Endothelial cell of umbilical vein (primary cell): ENCODE measurements around the gene NME4. TPM values are rescaled to one million over a fixed set of nuclear protein-coding genes. Genes with fewer than 3 reads are reported as not detected.

Source experiments
- BruUV-seq: library from RNA; stranded (reverse); fragments of 400-500 nt; replicated peaks from 2 replicates; lab custom pipeline; 2021; lab: Mats Ljungman, UMichigan
- CTCF ChIA-PET: fragments of 300-600, 350-600 bp; sonication (Branson Sonifier 250); formaldehyde crosslinking; loops from one replicate; lab custom pipeline; 2021; ENCODE audit warnings: antibody characterized with exemption, inconsistent platforms; lab: Charles Lee
- POLR2A ChIA-PET: fragments of 300-600, 350-600 bp; sonication (Branson Sonifier 250); formaldehyde crosslinking; loops from one replicate; lab custom pipeline; 2021; ENCODE audit warnings: antibody characterized with exemption, inconsistent platforms; lab: Charles Lee
- DNase-seq: peaks from one replicate; pipeline ENCODE4 v3.0.0-alpha.2; 2011; ENCODE audit warnings: low read depth, low spot score
- FAIRE-seq: peaks from 2 replicates; lab custom pipeline; 2011; peaks lifted over from hg19 to GRCh38; lab: Jason Lieb, UNC
- H2AFZ ChIP-seq: 2 replicates; pipeline ENCODE4 v1.6.0; 2012; ENCODE audit warnings: low read depth, low read length, control low read depth, inconsistent platforms
- H3K27ac ChIP-seq: 2 replicates; pipeline ENCODE4 v1.5.1; 2011; ENCODE audit warnings: low read depth, mild to moderate bottlenecking, control low read depth, low read length, moderate library complexity; ENCODE audit not compliant: insufficient read depth
- H3K27me3 ChIP-seq, 2 experiments: 2 replicates each; pipeline versions ENCODE4 v1.6.0 to v1.6.1; 2011; ENCODE audit warnings: low read length in 2 of 2, mixed read lengths in 1 of 2; ENCODE audit not compliant: control insufficient read depth in 2 of 2, insufficient read depth in 2 of 2
- H3K36me3 ChIP-seq, 2 experiments: 2 replicates in 1 of 2; 3 replicates in 1 of 2; pipeline ENCODE4 v1.5.1; 2011; ENCODE audit warnings: low read length in 2 of 2, mild to moderate bottlenecking in 1 of 2, moderate library complexity in 1 of 2; ENCODE audit not compliant: control insufficient read depth in 2 of 2, insufficient read depth in 2 of 2; ENCODE audit errors: extremely low read depth in 1 of 2
- H3K4me1 ChIP-seq: 3 replicates; pipeline ENCODE4 v1.5.1; 2011; ENCODE audit warnings: mild to moderate bottlenecking, low read length; ENCODE audit not compliant: control insufficient read depth, insufficient read depth; ENCODE audit errors: extremely low read depth
- H3K4me2 ChIP-seq: 2 replicates; pipeline ENCODE4 v1.6.1; 2011; ENCODE audit warnings: low read length, control low read depth, mixed read lengths; ENCODE audit not compliant: insufficient read depth
- H3K4me3 ChIP-seq, 3 experiments: fragments of 200-600 bp in 1 of 3; sonication (generic), shearing (Covaris generic) in 1 of 3; replicated peaks in 1 of 3; 2 replicates each; pipeline ENCODE4 v1.5.1; 2011 to 2016; ENCODE audit warnings: control low read depth in 3 of 3, low read length in 3 of 3, mild to moderate bottlenecking in 2 of 3, inconsistent platforms in 1 of 3, low read depth in 1 of 3, moderate library complexity in 1 of 3; ENCODE audit not compliant: insufficient read depth in 1 of 3
- H3K79me2 ChIP-seq: 2 replicates; pipeline ENCODE4 v1.6.0; 2012; ENCODE audit warnings: low read length, inconsistent platforms; ENCODE audit not compliant: control insufficient read depth, insufficient read depth
- H3K9ac ChIP-seq: replicated peaks from 2 replicates; pipeline ENCODE3; 2011; ENCODE audit warnings: low read length, control low read depth; ENCODE audit not compliant: insufficient read depth; ENCODE audit errors: extremely low read depth
- H3K9me1 ChIP-seq: replicated peaks from 3 replicates; pipeline ENCODE4 v1.6.0; 2011; ENCODE audit warnings: mild to moderate bottlenecking, low read length; ENCODE audit not compliant: control insufficient read depth, insufficient read depth; ENCODE audit errors: extremely low read depth
- H3K9me3 ChIP-seq: replicated peaks from 2 replicates; pipeline ENCODE4 v1.5.1; 2012; ENCODE audit warnings: low read length, inconsistent platforms; ENCODE audit not compliant: control insufficient read depth, insufficient read depth
- H4K20me1 ChIP-seq: replicated peaks from 2 replicates; pipeline ENCODE3; 2011; ENCODE audit warnings: mild to moderate bottlenecking, low read length; ENCODE audit not compliant: control insufficient read depth, insufficient read depth; ENCODE audit errors: extremely low read depth
- EZH2 ChIP-seq: IDR thresholded peaks from 2 replicates; pipeline ENCODE4 v1.6.1; 2012; ENCODE audit warnings: borderline replicate concordance, low read depth, mild to moderate bottlenecking, moderate library complexity, low read length, inconsistent platforms; ENCODE audit not compliant: severe bottlenecking
- FOS ChIP-seq: IDR thresholded peaks from 2 replicates; pipeline ENCODE4 v1.6.1; 2011; ENCODE audit warnings: mild to moderate bottlenecking, low read length, moderate library complexity, borderline replicate concordance; ENCODE audit not compliant: insufficient read depth
- GATA2 ChIP-seq: IDR thresholded peaks from 2 replicates; pipeline ENCODE4 v1.7.0; 2011; ENCODE audit warnings: low read depth, mild to moderate bottlenecking, moderate library complexity, mixed read lengths, low read length; ENCODE audit not compliant: insufficient read length, insufficient read depth
- JUN ChIP-seq: IDR thresholded peaks from 2 replicates; pipeline ENCODE4 v1.6.1; 2011; ENCODE audit warnings: borderline replicate concordance, low read depth; ENCODE audit not compliant: insufficient read length, insufficient read depth
- MYC ChIP-seq: IDR thresholded peaks from one replicate; pipeline ENCODE4 v1.6.1; 2011; ENCODE audit warnings: mild to moderate bottlenecking, low read depth, low read length
- POLR2A ChIP-seq: IDR thresholded peaks from 2 replicates; pipeline ENCODE4 v1.6.1; 2012; ENCODE audit warnings: low read depth, mild to moderate bottlenecking, control low read depth, low read length
- POLR2AphosphoS5 ChIP-seq: IDR thresholded peaks from 2 replicates; pipeline ENCODE4 v1.6.1; 2012; ENCODE audit warnings: low read depth, mild to moderate bottlenecking, control low read depth, low read length, moderate library complexity; ENCODE audit not compliant: insufficient read depth
- dilution Hi-C: fragments of 300-500 bp; cut with MboI; formaldehyde crosslinking; loops from one replicate; pipeline ENCODE4 v1.15.0; 2019; ENCODE audit warnings: low sequenced_read_pairs; ENCODE audit not compliant: extremely low pct_ligation_motif_present
- intact Hi-C: fragments of 100-400 bp; cut with micrococcal nuclease; formaldehyde crosslinking; loops from one replicate; pipeline ENCODE4 v1.10.0; 2022
- polyA plus RNA-seq, 4 experiments: library from polyadenylated mRNA; depleted of rRNA in 3 of 4; stranded (reverse) in 3 of 4; unstranded in 1 of 4; fragments of >200 nt; gene quantifications; 2 replicates each; pipeline versions ENCODE4 v1.2.1 to v1.2.3, GENCODE V29; 2011 to 2012; ENCODE audit warnings: missing spikeins in 1 of 4
- total RNA-seq: library from RNA; stranded (reverse); gene quantifications from 2 replicates; pipeline ENCODE4 v1.2.3, GENCODE V29; 2021
- TF ChIP-seq, protein P1 (sequence below): IDR thresholded peaks from 2 replicates; pipeline ENCODE4 v1.6.1; 2011; ENCODE audit not compliant: insufficient read depth, insufficient read length
- TF ChIP-seq, protein P2 (sequence below), 2 donors: IDR thresholded peaks; 1 replicate in 1 of 2; 2 replicates in 1 of 2; pipeline ENCODE4 v1.5.1; 2011; ENCODE audit warnings: low read length in 2 of 2, mild to moderate bottlenecking in 2 of 2, moderate library complexity in 2 of 2, control low read depth in 1 of 2, inconsistent platforms in 1 of 2, low read depth in 1 of 2; ENCODE audit not compliant: insufficient read depth in 1 of 2; ENCODE audit errors: extremely low read depth in 1 of 2

NME4 gene
- total and polyA plus RNA-seq, 2 donors (not counting 3 experiments of a cell fraction or from before 2014, with no cell fraction given), result 170 to 264 TPM

DNA sequence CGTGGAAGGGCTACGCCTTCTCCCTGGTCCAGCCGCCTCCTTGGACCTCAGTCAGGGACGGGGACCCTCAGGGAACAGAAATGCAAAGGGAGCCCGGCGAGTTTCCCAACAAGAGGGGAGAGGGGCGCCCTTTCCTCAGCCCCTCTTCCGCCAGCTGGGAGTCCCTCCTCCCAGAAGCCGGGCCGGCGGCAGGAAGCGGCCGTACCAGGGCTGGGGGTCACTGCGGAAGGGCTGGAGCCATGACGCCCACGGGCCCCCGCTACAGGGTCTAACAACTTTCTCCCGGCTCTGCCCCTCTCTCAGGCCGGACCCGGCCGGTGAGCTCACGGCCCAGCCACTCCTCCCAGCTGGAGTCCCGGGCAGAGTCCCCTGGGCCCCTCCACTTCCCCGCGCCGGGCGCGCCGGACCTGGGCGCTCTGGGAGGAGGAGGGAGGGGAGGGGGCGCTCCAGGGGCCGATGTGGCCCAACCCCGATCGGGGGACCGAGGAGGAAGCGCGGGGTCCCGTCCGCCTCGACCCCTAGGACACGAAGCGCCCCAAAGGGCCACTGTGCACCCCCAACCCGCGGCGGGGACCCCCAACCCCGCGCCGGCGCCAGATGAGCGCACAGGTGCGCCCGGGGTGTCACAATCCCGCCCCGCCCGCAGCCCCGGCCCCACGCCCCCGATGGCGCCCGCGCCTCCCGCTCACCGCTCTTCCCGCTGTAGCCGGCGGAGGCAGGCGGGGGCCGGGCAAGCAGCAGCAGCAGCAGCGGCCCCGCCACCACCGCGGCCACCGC is 15.8 kb upstream of the NME4 start:
- peak overlapping the region; percentile 60 to 93 (median 83) for H3K4me3 ChIP-seq
- intact Hi-C loops (loop anchor here (1.0 kb wide), 1 partner anchor 11 kb away; the partner anchor contains the start of gene MRPL28), dilution Hi-C loops (no loop called here)
- H3K4me1 ChIP-seq, result peaks cover 20% of the 10 kb centered on the region
- DNase-seq (no peak), FAIRE-seq (peak; percentile 63)
- ChIA-PET POLR2A (no interaction called here), CTCF (interaction anchor here (1.9 to 2.5 kb wide), 3 partner anchors 17 to 107 kb away, joined by 4 to 8 read pairs (median 7); no protein-coding TSS in a partner anchor)
- no peak for TF ChIP-seq POLR2A
- no peak for TF ChIP-seq MYC
- TF ChIP-seq, protein P1, sequence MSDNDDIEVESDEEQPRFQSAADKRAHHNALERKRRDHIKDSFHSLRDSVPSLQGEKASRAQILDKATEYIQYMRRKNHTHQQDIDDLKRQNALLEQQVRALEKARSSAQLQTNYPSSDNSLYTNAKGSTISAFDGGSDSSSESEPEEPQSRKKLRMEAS, result no peak
- TF ChIP-seq JUN, result no peak
- TF ChIP-seq, protein P2, sequence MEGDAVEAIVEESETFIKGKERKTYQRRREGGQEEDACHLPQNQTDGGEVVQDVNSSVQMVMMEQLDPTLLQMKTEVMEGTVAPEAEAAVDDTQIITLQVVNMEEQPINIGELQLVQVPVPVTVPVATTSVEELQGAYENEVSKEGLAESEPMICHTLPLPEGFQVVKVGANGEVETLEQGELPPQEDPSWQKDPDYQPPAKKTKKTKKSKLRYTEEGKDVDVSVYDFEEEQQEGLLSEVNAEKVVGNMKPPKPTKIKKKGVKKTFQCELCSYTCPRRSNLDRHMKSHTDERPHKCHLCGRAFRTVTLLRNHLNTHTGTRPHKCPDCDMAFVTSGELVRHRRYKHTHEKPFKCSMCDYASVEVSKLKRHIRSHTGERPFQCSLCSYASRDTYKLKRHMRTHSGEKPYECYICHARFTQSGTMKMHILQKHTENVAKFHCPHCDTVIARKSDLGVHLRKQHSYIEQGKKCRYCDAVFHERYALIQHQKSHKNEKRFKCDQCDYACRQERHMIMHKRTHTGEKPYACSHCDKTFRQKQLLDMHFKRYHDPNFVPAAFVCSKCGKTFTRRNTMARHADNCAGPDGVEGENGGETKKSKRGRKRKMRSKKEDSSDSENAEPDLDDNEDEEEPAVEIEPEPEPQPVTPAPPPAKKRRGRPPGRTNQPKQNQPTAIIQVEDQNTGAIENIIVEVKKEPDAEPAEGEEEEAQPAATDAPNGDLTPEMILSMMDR (IDR thresholded peaks at IDR 0.05; ENCODE audit: extremely low read depth in 1 of 2, insufficient read depth in 1 of 2, low read depth in 1 of 2, low read length in 2 of 2), result no peak
- TF ChIP-seq EZH2, result no peak
- TF ChIP-seq GATA2, result no peak
- no peak for TF ChIP-seq POLR2AphosphoS5
- no peak for TF ChIP-seq FOS
- H3K4me2 ChIP-seq, result peak overlapping the region; percentile 47
- H3K9ac ChIP-seq, result peak overlapping the region; percentile 64
- peaks cover 0 to 16% of the 10 kb centered on the region in 2 experiments for H3K36me3 ChIP-seq
- H4K20me1 ChIP-seq, result no peaks in the 10 kb centered on the region
- TSS peak; percentile 14 for BruUV-seq
- no peaks in the 10 kb centered on the region for H3K27me3 ChIP-seq
- no peaks in the 10 kb centered on the region for H3K9me1 ChIP-seq
- peak overlapping the region; percentile 45 for H2AFZ ChIP-seq
- H3K9me3 ChIP-seq, result no peaks in the 10 kb centered on the region
- no peak overlapping the region for H3K27ac ChIP-seq
- H3K79me2 ChIP-seq, result peaks cover 26% of the 10 kb centered on the region
